NCI-H345 treated with DMSO at 0.1 percent for 48 hours (cell line): ENCODE results near the gene NCSTN.
"Not testable (repeated sequence)": the region's sequence is repeated elsewhere in the genome, so short reads cannot be mapped to it uniquely, and the experiment has no call there.

Experiments used
- DNase-seq: peaks from one replicate; lab custom pipeline; 2025; ENCODE audit not compliant: unreplicated experiment; lab: John Stamatoyannopoulos, UW

The NCSTN gene

GRCh38 chr1:160370561-160371345, 27.6 kb downstream of the NCSTN start:
- DNase-seq = no peak

DNA sequence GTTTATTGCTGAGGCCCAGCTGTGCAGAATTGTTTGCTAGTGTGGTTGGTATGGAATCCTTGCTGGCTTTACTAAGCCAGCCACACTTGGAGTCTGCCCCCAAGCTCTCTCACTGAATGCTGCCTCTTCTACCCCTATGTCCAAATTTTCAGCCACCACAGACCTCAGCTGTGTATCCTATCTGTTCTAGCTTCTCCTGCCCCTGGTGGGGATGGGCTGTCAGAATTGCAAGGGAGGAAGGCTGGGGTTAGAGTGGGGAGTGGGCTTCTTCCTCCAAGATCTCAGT, 28.1 kb downstream of the NCSTN start:
- DNase-seq = no peak

GRCh38 chr1:160371756-160372155, 28.6 kb downstream of the NCSTN start:
- DNase-seq = no peak

DNA sequence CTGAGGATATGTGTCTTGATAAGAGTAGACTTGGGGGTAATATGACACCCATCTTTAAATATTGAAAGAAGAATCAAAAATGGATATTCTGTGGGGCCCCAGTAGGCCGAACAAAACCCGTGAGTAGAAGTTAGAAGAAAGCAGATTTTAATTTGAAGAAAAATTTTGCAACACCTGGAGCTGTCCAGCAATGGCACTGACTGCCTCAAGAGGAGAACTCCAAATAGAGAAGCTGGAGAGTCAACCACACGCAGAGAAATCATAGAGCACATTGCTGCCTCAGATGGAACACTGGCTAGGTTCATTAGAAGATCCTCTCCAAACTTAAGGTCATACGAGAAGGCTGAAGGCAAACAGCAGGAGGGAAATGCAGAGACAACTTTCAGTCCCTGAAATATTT, 30.5 kb downstream of the NCSTN start:
- no peak for DNase-seq

DNA sequence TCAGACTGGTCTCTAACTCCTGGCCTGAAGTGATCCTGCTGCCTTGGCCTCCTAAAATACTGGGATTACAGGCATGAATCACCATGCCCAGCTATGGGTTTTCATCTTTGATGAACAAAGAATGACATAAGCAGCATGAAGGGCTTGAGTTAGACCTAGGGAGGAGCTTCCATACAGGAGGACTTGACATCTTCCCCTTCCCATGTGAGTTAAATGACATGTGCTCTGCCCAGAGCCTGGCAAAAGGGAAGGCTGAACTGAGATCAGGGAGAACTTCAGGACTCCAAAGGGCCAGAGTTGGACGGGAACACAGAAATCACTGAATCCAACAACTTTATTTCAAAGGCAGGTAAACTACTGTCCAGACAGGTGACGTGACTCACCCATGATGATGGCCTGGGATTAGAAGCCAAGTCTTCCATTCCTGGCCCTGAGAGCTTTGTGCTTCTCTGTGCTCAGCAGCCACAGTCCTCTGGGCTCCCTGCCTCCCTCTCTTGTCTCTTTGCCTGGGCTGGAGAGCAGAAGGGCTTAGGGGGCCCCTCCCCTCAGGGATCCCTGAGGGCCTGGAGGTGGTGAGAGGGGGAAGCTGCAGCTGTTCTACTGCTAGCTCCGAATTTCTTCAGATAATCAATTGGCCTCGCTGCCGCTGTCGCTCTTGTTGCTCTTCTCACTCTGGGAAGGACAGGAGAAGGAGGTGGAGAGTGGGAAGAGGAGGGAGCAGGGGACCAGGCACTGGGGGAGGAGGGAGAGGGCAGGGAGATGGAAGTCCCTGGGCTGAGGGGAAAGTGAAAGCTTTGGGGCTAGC, 31.3 kb downstream of the NCSTN start:
- DNase-seq = no peak

- no peak for DNase-seq
These were observed 32.8 kb downstream of the NCSTN start for GRCh38 chr1:160375788-160376524.

- peak; percentile 73 for DNase-seq
These were observed 33.4 kb downstream of the NCSTN start for GRCh38 chr1:160376525-160377131.

GRCh38 chr1:160377585-160378206, 34.5 kb downstream of the NCSTN start:
- DNase-seq = no peak

GRCh38 chr1:160384812-160385211, 41.6 kb downstream of the NCSTN start:
- not testable (repeated sequence) for DNase-seq

DNA sequence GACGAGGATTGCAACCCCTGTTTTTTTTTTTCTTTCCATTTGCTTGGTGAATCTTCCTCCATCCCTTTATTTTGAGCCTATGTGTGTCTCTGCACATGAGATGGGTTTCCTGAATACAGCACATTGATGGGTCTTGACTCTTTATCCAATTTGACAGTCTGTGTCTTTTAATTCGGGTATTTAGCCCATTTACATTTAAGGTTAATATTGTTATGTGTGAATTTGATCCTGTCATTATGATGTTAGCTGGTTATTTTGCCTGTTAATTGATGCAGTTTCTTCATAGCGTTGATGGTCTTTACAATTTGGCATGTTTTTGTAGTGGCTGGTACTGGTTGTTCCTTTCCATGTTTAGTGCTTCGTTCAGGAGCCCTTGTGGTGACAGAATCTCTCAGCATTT, 45.2 kb downstream of the NCSTN start:
- DNase-seq = not testable (repeated sequence)

DNA sequence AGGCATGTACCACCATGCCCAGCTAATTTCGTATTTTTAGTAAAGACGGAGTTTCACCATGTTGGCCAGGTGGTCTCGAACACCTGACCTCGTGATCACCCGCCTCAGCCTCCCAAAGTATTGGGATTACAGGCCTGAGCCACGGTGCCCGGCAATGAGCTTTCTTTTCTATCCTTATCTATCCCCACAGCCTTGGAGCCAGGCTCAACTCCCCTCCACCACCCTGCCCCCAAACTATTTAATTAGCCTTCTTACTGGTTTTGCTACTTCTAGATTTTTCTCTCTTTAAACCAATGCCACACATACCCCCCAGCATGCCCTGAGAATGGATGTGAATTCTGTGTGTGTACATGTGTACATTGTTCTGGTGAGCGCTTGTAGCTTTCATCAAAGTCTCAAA, 51.5 kb downstream of the NCSTN start:
- DNase-seq = no peak

DNA sequence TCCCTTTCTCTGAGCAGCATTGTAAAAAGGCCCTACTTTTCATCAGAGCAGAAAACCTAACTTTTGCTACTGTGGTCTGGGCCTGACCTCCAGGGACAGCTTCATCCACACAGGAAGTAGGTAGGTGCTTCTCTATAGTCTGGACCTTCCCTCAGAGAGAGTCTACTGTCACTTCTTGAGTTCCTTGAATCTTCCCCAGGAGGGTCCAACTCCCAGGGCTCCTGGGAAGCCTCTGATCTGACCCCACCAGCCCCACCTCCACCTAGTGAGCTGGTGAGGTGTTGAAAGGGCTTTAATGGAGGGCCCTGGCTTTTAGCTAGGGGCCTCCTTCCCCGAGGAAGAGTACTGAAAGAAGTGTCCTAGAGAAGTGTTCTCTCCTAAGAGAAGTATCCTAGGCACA, 54.5 kb downstream of the NCSTN start:
- DNase-seq = no peak

DNA sequence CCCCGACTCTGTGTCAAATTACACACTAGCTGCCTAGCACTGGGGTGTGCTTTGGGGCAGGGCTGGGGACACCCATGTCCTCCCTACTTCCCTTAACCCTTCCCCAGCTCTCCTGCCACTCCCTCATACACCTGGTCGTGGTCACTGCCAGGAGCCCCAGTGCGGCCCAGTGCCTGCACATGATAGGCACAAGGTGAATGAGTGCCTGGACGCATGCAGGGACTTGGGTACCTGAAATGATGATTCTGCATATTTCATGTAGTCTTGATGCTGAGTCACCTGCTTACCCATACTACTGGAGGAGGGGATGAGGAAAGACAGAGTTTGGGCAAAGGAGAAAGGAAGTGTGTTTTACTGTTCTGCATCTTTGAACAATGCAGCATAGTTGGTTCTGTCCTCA, 55.6 kb downstream of the NCSTN start:
- no peak for DNase-seq

GRCh38 chr1:160399544-160400222, 56.5 kb downstream of the NCSTN start:
- no peak for DNase-seq

DNA sequence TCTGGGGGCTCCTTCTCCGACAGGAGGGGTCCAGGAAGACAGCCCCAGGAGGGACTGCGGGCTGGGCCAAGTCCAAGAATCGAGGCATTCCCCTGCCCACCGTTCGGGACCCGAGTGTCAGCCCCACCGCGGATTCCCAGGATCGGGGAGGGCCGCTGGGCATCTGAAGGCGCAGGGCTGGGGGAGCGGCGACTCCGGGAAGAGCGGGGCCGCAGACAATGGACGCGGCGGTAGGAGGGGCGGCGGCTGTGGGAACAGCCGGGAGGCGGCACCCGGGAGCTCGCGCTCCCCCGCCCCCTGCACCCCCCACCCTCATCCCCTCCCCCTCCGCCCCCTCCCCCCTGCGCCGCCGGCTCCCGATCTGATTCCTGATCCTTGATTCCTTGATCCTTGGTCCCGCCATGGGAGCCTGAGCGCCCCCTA, 57.1 kb downstream of the NCSTN start, which contains the start of gene VANGL2:
Gene VANGL2 (plus strand): TSS at position 342 of the 423 bp plus-strand sequence. CDS start 15,274 bp downstream, outside the sequence.
- DNase-seq = peak; percentile 51

GRCh38 chr1:160400646-160401486, 57.7 kb downstream of the NCSTN start:
- DNase-seq = no peak

GRCh38 chr1:160401487-160401805, 58.3 kb downstream of the NCSTN start:
- DNase-seq = no peak

GRCh38 chr1:160402001-160402795, 59.0 kb downstream of the NCSTN start:
- DNase-seq = no peak

GRCh38 chr1:160403244-160403643, 60.1 kb downstream of the NCSTN start:
- DNase-seq = no peak
